Activated CD8-positive, alpha-beta memory T cell treated with anti-CD3 and anti-CD28 coated beads for 48 hours (primary cell): Measurements from ENCODE around the gene HBE1.
"Not testable (repeated sequence)": the region's sequence is repeated elsewhere in the genome, so short reads cannot be mapped to it uniquely, and the experiment has no call there.

ENCODE experiments used
- DNase-seq, 3 experiments: peaks; one replicate each; pipeline ENCODE4 v3.0.0-alpha.2; 2020; ENCODE audit warnings: low read depth in 2 of 3, low spot score in 2 of 3

The HBE1 gene

GRCh38 chr11:5269715-5270147, at the start of gene HBE1:
Gene HBE1, minus strand, starts transcription at chr11:5269945. Its CDS starts 55 bp downstream, at chr11:5269890.
- no peak for DNase-seq

- DNase-seq, result no peak
These were observed 47.5 kb upstream of the HBE1 start for GRCh38 chr11:5317292-5317691.

GRCh38 chr11:5313326-5314023, 43.7 kb upstream of the HBE1 start:
- DNase-seq, result not testable (repeated sequence)

- no peak for DNase-seq
These were observed 40.7 kb upstream of the HBE1 start for GRCh38 chr11:5310423-5310822.

- no peak for DNase-seq
These were observed 37.7 kb upstream of the HBE1 start for GRCh38 chr11:5307256-5308019.

GRCh38 chr11:5304046-5304445, 34.3 kb upstream of the HBE1 start:
- no peak for DNase-seq

- no peak for DNase-seq
These were observed 33.9 kb upstream of the HBE1 start for GRCh38 chr11:5303626-5304025.

- DNase-seq, result no peak
These were observed 32.1 kb upstream of the HBE1 start, which contains the start of gene OR51B4 for GRCh38 chr11:5301846-5302245. Gene OR51B4, minus strand, starts transcription at chr11:5301946. Its CDS starts 0 bp downstream, at chr11:5301946.

GRCh38 chr11:5300251-5300650, 30.5 kb upstream of the HBE1 start:
- no peak for DNase-seq

- no peak for DNase-seq
These were observed 28.7 kb upstream of the HBE1 start for GRCh38 chr11:5298451-5298850.

GRCh38 chr11:5297721-5298323, 28.1 kb upstream of the HBE1 start:
- no peak for DNase-seq

- DNase-seq, result not testable (repeated sequence)
These were observed 24.7 kb upstream of the HBE1 start for GRCh38 chr11:5294342-5294995.

GRCh38 chr11:5293028-5293427, 23.3 kb upstream of the HBE1 start:
- no peak for DNase-seq

- DNase-seq, result no peak
These were observed 21.6 kb upstream of the HBE1 start for GRCh38 chr11:5291207-5291838.

GRCh38 chr11:5290106-5290505, 20.4 kb upstream of the HBE1 start:
- DNase-seq, result no peak

- DNase-seq, result no peak
These were observed 20.0 kb upstream of the HBE1 start for GRCh38 chr11:5289696-5290095.

GRCh38 chr11:5288906-5289550, 19.3 kb upstream of the HBE1 start:
- DNase-seq, result no peak

- DNase-seq, result no peak
These were observed 18.6 kb upstream of the HBE1 start for GRCh38 chr11:5288108-5288905.

GRCh38 chr11:5286901-5287300, 17.2 kb upstream of the HBE1 start:
- DNase-seq, result no peak

- DNase-seq, result no peak
These were observed 16.6 kb upstream of the HBE1 start for GRCh38 chr11:5286351-5286750.
